Endothelial cell (in vitro differentiated cells): ENCODE results near the gene AUNIP. TPM values are rescaled to one million over a fixed set of nuclear protein-coding genes. Genes with fewer than 3 reads are reported as not detected.
A peak's percentile ranks its signal among the peaks of the same experiment; 100 is the strongest.

Experiments used
- DNase-seq: peaks from one replicate; pipeline ENCODE4 v3.0.0; 2021; ENCODE audit warnings: low spot score
- H3K27ac Mint-ChIP-seq: one replicate; pipeline ENCODE4 v1.8.0; 2021; ENCODE audit warnings: mixed read lengths, inconsistent platforms; ENCODE audit not compliant: unreplicated experiment
- H3K27me3 Mint-ChIP-seq: one replicate; pipeline ENCODE4 v1.8.0; 2021; ENCODE audit warnings: mild to moderate bottlenecking, moderate library complexity, mixed read lengths, inconsistent platforms; ENCODE audit not compliant: unreplicated experiment
- H3K36me3 Mint-ChIP-seq: one replicate; pipeline ENCODE4 v1.8.0; 2021; ENCODE audit warnings: mild to moderate bottlenecking, low read depth, mixed read lengths, inconsistent platforms; ENCODE audit not compliant: unreplicated experiment
- H3K4me1 Mint-ChIP-seq: one replicate; pipeline ENCODE4 v1.8.0; 2021; ENCODE audit warnings: mild to moderate bottlenecking, mixed read lengths, inconsistent platforms; ENCODE audit not compliant: unreplicated experiment
- H3K4me3 Mint-ChIP-seq: one replicate; pipeline ENCODE4 v1.8.0; 2021; ENCODE audit warnings: mild to moderate bottlenecking, mixed read lengths, inconsistent platforms; ENCODE audit not compliant: unreplicated experiment
- H3K9me3 Mint-ChIP-seq: one replicate; pipeline ENCODE4 v1.8.0; 2021; ENCODE audit warnings: mixed read lengths, inconsistent platforms; ENCODE audit not compliant: unreplicated experiment
- total RNA-seq: library from RNA; stranded (reverse); fragmentation: NEBNext Ultra II Directional; extraction: Animal tissue kit (Norgen Biotek cat#: 25700); gene quantifications from one replicate; pipeline ENCODE4 v1.2.1, GENCODE V29; 2021; ENCODE audit not compliant: unreplicated experiment
- TF ChIP-seq, protein P1 (sequence below): fragments of 200-600 bp; sonication (generic); IDR thresholded peaks from one replicate; pipeline ENCODE4 v1.5.0; 2021; ENCODE audit warnings: antibody characterized with exemption; ENCODE audit not compliant: unreplicated experiment

Gene AUNIP
- total RNA-seq, 1 donor from 2014 or later: 3.3 TPM

DNA sequence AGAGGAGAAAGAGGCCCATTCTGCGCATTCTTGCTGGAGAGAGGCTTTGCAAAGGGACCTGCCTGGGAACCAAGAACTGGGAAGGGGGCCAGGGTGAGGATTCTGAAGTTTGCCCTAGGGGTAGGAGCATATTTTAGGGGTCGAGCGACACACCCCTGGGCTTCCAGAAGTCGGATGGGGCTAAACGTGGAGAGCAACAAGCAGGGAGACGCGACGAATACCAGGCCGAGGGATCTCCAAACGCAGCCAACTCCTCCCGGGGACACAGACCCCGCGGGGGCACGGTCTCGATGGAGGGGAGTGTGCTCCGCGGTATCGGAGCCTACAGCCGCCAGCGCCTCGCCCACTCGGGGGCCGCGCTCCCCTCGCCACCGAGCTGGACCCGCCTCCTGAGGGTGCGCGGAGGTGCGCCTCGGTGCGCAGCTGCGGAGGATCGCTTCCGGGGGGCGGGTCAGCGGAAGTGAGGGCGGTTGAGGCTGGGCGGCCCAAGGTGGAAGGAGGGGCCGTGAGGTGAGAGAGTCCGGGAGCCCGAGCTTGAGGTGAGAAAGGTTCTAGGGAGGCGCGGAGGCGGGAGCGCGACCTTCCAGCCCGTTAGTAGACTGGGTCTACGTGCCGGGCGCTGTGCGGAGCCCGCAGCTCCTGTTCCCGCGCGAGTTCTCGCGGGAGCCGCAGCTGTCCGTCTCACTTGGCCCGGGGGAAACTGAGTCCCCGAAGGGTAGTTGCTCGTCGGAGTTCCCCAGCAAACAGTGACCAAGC lies 39.6 kb downstream of the AUNIP start, which contains the start of gene MTFR1L:
TSS of gene MTFR1L (plus strand) at position 464 of the 756 bp plus-strand sequence. CDS start 3,151 bp downstream, outside the sequence.
- Mint-ChIP-seq H3K4me3 (peak within 1 kb of the TSS; percentile 99), H3K27me3 (peaks cover 24% of the 10 kb centered on the region), H3K9me3 (no peaks in the 10 kb centered on the region), H3K36me3 (peaks cover 32% of the 10 kb centered on the region), H3K4me1 (peaks cover 55% of the 10 kb centered on the region), H3K27ac (peak within 1 kb of the TSS; percentile 94)
- TF ChIP-seq, protein P1, sequence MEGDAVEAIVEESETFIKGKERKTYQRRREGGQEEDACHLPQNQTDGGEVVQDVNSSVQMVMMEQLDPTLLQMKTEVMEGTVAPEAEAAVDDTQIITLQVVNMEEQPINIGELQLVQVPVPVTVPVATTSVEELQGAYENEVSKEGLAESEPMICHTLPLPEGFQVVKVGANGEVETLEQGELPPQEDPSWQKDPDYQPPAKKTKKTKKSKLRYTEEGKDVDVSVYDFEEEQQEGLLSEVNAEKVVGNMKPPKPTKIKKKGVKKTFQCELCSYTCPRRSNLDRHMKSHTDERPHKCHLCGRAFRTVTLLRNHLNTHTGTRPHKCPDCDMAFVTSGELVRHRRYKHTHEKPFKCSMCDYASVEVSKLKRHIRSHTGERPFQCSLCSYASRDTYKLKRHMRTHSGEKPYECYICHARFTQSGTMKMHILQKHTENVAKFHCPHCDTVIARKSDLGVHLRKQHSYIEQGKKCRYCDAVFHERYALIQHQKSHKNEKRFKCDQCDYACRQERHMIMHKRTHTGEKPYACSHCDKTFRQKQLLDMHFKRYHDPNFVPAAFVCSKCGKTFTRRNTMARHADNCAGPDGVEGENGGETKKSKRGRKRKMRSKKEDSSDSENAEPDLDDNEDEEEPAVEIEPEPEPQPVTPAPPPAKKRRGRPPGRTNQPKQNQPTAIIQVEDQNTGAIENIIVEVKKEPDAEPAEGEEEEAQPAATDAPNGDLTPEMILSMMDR: no peak
- peak; percentile 64 for DNase-seq

DNA sequence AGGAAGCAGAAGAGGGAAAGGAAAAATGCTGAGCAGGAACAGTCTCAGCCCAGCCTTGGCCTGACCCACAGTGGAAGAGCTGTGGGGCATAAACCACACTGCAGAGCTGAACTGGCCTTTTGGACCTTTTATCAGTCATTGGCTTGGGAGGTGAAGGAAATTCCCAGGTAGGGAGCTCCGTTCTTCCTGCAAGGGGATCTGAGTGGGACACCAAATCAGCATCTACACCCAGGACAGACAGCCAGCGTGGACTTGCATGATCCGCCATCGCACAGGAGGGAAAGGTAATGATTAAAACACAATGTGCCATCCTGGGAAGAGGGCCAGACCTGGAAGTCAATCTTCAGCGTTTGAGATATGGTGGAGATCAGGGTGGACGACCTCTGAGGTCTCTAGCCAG lies 40.7 kb downstream of the AUNIP start:
- peaks cover 24% of the 10 kb centered on the region for H3K27me3 Mint-ChIP-seq
- no peak for DNase-seq
- no peaks in the 10 kb centered on the region for H3K9me3 Mint-ChIP-seq

DNA sequence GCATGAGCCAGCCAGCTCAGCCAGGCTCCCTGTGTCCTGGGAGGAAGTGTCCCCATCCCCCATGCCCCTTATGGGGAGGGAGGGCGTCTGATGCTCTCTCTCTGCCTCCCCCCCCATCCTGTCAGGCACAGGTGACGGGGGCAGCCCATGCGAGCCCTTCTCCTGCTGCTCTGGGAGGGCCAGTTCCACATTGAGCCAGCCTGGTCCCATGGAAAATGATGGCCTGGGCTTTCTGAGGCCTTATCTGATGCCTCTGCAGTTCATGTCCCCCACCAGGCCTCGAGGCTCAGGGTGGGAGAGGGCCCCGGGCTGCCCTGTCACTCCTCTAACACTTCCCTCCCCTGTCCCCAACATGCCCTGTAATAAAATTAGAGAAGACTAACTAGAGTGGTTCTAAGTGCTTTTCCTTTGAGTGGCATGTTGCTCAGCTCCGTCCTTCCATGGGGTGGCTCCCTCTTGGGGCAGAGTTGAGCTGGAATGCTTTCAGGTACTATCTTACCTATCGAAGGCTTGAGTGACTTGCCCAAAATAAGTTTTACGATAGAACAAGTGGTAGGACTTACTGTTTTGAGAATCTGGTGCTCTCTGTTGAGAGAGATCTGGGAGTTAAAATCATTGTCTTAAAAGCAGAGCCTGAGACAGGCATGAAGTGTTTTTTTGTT lies 41.3 kb downstream of the AUNIP start:
- peak overlapping the region; percentile 94 for H3K27ac Mint-ChIP-seq
- no peak for DNase-seq
- peaks cover 38% of the 10 kb centered on the region for H3K36me3 Mint-ChIP-seq
- H3K27me3 Mint-ChIP-seq: peaks cover 24% of the 10 kb centered on the region
- H3K4me1 Mint-ChIP-seq: peaks cover 42% of the 10 kb centered on the region
- H3K9me3 Mint-ChIP-seq: no peaks in the 10 kb centered on the region
- H3K4me3 Mint-ChIP-seq: peak overlapping the region; percentile 99
- TF ChIP-seq, protein P1: no peak

More for the DNA sequence above, 40.7 kb downstream of the AUNIP start:
- H3K4me1 Mint-ChIP-seq: peaks cover 48% of the 10 kb centered on the region
- H3K4me3 Mint-ChIP-seq: peak overlapping the region; percentile 99
- TF ChIP-seq, protein P1: no peak
- peak overlapping the region; percentile 94 for H3K27ac Mint-ChIP-seq
- H3K36me3 Mint-ChIP-seq: peaks cover 33% of the 10 kb centered on the region

DNA sequence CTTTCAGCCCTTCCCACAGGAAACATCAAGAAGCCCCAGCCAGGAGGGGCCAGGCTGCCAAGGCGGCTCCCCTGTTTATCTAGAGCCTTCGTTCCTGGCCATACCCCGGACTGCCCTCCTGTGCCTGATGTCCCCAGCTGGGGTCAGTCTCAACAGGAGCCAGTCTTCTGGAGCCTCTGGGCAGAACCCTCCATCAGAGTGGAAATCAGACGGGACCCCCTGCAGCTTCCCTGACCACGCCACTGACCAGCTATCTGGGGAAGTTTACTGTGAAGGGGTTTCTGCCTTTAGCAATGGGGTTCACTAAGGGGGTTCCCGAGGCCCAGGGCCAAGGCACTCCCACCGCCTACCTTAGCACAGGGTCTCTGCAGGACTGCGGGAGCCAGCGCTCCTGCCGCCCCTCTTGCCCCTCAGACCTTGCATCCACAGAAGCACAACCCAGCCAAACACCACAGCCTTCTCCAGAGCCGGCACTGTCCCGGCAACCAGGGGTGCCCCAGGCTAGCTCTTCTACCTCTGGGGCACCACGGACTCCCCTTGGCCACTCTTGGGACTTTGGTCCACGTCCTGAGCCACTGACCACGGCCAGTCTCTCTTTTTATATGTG lies 43.0 kb downstream of the AUNIP start:
- Mint-ChIP-seq H3K27ac (no peak overlapping the region), H3K27me3 (peaks cover 24% of the 10 kb centered on the region), H3K36me3 (peaks cover 34% of the 10 kb centered on the region), H3K9me3 (no peaks in the 10 kb centered on the region), H3K4me3 (no peak overlapping the region), H3K4me1 (peaks cover 29% of the 10 kb centered on the region)
- no peak for DNase-seq
- TF ChIP-seq, protein P1: no peak
